HuH-7 (cell line): Measurements from ENCODE around the gene PGF.

Experiments
- DNase-seq: peaks from one replicate; pipeline ENCODE4 v3.0.0; 2011; ENCODE audit warnings: low spot score

The PGF gene

GRCh38 chr14:74919421-74920165 lies 35.8 kb downstream of the PGF start:
- DNase-seq, result no peak

DNA sequence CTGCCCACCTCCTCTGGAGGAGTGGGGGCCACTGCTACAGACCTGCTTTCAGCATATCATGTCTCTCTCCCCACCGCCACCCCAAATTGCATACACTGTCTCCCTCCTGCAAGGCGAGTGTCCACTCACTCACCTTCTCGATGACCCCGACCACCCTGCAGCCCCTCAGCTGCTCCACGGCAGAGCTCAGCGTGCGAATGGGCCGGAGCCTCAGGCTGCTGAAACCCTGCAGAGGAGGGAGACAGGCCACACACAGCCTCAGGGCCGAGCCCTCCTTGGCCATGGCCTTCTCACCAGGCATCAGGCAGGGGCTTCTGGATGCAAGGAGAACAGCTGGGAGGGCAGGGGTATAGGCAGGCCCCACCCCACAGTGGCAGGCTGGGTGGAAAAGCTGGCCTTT lies 37.0 kb downstream of the PGF start:
- DNase-seq, result no peak

- no peak for DNase-seq
Measured at GRCh38 chr14:74917646-74918081, 37.7 kb downstream of the PGF start.

DNA sequence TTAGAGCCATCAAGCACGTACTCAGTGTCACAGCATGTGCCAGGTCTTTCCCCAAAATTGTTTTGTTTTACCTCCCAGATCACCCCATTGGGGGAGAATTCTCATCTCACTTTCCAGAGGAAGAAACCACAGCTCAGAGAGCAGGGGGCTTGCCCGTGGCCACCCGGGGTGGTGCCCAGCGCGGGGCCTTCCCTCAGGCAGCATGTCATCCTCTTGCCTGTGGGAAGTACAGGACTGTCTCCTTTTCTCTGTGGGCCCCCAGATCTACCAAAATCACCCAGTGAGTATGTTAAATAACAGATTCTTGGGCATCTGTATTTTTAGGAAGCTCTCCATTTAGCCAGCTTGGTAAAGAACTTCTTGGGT lies 38.2 kb downstream of the PGF start:
- DNase-seq, result no peak

DNA sequence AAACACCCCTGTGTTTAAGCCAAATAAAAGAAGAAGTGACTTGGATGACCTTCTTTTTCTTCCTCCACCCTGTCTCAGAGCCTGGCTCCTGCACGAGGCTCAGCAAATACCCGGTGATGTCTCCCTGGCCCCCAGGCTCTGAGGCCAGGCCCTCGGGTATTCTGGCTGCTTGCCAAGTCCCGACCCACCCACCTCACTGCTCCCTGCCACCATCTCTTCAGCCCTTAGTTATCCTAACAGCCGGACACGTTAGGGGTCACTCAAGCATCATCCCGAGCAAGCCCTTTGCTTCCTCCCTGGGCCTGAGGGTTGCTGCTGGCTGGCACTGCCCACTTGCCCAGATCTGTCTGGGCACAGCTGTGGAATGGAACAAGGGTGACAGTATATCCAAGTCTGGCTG lies 39.6 kb downstream of the PGF start:
- no peak for DNase-seq

DNA sequence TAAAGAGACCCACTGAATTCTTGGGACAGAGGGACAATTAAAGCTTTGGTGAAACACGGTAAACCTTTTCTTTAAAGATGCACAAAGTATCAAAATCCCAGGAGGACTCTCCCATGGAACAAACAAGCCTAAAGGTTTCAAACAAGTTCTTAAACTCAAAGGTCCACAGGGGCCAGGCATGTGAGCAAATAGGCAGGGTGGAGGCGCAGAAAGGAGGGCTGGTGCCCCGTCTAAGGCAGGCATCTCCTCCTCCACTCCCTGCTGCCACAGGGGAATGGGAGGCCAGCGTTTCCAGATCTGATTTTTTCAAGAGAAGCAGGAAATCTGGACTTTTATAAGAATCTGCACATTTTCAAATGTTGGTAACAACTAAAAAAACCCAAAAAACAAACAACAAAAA lies 40.0 kb downstream of the PGF start:
- no peak for DNase-seq

- peak; percentile 87 for DNase-seq
Measured at GRCh38 chr14:74913986-74914573, 41.3 kb downstream of the PGF start.

DNA sequence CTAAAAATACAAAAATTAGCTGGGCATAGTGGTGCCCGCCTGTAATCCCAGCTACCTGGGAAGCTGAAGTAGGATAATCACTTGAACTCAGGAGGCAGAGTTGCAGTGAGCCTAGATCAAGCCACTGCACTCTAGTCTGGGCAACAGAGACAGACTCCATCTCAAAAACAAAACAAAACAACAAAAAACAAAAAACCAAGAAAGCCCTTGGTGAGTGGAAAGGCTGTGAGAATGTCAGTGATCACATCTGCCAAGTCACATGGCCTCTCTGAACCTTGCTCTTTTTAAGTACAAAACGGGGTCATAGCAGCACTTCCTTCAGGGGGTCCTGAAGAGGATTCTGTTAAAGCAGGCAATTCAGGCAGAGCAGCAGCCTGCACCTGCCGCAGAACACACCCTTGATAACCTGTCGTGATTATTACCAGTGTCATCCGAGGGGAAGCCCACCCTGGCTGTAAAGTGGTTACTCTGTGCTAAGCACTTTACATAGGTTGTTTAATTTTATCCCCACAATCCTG lies 41.9 kb downstream of the PGF start:
- no peak for DNase-seq

- no peak for DNase-seq
Measured at GRCh38 chr14:74912801-74913200, 42.6 kb downstream of the PGF start.

- DNase-seq, result no peak
Measured at GRCh38 chr14:74912111-74912510, 43.3 kb downstream of the PGF start.

DNA sequence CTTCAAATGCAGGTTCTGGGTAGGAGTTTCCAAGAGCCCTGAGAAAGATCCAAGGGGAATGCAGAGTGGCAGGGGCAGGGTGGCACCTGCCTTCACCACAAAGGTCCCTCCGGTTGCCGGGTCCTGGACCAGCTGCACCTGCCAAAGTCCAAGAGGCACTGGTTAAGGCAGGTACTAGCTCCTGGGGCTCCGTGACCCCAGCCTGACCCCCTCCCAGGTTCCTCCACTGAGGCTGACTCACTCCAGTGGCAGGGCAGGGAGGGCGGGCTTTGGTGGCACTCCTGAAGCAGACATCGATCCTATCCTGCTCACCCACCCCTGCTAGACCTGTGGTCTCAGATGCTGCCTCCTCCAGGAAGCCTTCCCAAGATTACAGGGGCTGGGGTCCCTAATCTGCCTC lies 43.7 kb downstream of the PGF start:
- DNase-seq, result no peak

DNA sequence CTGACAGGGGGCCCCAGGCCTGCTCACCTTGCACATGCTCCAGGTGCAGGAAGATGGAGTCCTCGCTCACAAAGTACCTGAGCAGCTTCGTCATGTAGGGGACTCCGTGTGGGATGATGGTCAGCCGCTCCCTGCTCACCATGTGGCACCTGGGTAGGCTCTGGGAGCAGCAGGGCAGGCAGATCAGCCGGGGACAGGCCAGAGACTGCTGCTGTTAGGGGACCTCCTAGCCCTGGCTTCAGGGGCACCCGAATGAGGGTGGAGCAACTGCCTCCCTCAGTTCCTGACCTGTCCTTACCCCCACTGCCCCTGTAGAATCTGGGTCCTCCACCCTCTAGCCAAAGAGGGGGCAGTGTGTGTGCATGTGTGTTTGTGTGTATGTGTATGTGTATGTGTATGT lies 44.2 kb downstream of the PGF start:
- DNase-seq, result no peak

DNA sequence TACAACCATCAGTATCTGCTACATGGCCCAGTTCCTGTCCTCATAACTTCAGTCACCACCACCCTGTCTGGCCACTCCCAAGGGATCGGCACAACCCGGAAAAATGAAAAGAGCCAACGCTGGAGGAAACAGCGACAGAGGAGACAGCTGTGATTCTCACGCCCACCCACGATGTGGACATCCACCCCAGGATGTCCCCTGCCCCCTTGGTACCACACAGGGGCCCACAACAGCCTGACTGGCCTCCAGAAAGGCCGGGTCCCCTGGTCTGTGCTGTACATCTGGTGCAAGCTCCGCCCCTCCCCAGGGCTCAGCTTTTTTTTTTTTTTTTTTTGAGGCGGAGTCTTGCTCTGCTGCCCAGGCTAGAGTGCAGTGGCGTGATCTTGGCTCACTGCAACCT lies 44.8 kb downstream of the PGF start:
- DNase-seq, result no peak

GRCh38 chr14:74909911-74910310 lies 45.5 kb downstream of the PGF start:
- no peak for DNase-seq

GRCh38 chr14:74909501-74909900 lies 45.9 kb downstream of the PGF start:
- DNase-seq, result no peak

DNA sequence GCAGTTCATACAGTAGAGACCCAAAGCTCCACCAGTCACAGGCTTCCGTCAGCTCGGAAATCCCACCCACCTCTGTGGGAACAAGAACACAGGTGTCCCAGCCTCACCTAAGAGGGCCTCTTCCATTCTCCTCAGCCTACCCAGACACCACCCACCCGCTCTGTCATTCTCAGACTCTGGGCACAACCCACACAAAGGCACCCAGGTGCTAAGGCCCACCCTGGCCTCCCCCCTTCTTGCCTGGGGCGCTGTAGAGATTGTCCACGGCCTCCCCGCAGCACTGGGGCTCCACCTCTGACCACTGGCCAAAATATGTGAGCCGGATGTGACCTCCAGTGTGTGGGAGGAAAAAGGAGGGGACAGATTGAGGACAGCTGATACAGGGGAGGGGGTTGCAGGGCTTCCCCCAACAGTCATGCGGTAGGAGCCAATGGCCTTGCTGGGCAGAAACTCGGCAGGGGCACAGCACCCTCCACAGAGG lies 46.5 kb downstream of the PGF start:
- no peak for DNase-seq

DNA sequence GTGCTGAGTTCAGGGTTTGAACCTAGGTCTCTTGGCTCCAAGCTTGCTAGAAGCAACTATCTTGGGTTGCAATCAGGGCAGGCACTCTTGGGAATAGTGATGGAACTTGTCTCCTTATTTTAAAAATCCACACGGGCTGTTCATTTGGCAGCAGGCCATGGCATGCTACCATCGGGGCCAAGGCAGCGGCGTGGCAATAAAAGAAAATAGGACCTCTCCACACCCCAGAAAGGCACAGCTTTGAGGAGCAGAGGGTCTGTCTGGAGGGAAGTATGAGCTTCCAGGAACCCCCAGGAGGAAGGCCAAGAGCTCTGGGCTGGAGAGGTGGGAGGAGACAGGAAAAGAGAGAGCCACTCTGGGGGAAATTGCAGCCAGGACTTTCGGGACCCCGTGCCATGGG lies 47.7 kb downstream of the PGF start:
- no peak for DNase-seq

- no peak for DNase-seq
Measured at GRCh38 chr14:74906925-74907521, 48.4 kb downstream of the PGF start.

DNA sequence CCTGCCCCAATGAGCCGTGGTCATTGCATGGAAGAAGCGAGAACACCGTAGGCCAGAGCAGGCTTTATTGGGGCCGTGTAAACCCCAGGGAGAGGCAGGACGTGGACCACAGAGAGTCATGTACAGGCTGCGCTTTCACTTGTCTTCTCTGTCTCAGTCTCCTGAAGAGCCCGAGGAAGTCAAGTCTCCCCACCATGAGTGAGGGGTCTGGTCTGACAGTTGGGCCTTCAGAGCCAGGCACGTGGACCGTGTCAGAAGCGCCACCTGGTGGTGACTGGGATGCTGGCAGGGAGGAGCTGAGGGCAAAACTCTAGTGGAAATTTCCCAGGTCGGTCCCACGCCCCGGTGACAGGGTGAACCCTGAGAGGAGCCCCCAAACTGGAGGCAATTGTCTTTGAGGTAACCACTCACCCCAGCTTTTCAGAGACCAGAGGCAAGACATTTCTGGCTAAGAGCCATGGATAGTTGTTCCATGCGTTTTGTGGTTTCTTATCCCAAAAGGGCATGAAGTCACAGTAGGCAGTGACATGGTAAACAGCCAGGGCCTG lies 49.7 kb downstream of the PGF start:
- peak; percentile 75 for DNase-seq

DNA sequence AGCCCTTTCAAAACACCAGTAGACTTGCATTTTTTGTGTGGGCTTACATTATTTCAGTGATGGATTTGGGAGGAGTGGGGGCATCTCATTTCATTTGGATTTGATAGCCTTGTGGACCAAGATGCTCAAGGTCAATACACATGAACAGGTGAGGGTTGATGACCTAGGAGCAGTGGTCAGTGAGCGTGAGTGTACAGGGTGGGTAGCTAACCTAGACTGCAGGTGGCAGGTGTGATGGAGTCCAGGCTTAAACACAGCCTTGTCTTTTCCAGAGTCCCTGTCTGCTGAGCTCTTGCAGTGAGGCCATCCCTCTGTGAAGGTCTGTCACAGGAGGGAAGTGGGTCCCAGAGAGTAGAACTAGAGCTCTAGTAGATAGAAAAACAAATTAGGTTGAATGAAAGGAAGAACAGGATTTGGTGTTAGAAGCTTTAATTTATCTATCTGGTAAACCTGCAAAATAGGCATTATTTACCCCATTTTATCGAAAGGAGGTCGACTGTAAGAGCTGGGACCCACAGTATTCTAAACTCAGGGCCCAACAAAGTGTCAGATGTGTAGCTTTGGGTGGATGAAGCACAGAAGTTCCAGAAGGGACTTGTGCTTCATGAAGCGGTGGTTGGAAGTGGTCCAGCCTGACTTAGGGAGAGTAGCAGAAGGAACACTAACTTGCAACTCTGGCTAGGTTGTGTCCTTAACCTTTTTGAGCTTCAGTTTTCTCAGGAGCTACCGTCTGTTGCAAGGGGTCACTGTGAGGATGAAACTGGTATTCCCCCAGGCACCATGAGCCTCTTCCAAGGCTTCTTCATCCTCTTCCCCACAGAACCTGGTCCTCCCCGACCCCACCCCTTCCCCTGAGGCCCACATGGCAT lies 50.5 kb downstream of the PGF start:
- DNase-seq, result no peak

DNA sequence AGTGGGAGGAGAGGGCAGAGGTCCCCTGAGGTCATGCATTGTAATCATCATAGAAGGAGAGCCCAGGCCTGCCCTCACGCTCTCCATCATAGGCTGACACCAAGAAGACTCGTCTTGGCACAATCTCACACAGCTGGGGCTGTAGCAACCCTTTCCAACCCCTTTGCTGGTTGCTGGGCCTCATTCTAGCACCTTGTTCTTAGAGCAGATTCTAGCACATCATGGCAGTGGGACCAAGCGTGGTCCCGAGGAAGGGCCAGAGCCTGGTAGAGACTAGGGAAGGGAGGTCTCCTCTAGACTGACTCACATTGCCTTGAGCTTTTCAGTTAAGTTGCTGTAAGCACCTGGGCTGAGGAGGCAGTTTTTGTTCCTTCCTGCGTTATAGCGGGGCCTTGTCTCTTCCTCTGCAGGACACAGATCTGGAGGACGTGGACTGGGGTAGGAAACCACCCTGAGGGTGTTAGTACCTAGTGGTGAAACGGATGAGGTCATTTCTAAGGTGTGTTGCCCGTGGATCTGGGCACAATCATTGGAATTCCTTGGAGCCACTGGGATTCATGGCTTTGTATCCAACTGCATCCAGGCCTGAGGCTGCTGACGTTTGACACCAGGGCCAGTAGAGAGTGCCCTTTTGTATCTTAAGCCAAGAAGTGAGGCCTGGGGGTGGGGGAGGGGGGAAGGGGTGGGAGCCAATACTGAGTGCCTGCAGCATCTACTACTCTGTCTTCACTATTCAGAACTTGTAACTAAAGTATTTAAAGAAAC lies 52.3 kb downstream of the PGF start:
- no peak for DNase-seq
